GF-D8 (cell line): ENCODE measurements around the gene USP54.
"Not testable (repeated sequence)": the region's sequence is repeated elsewhere in the genome, so short reads cannot be mapped to it uniquely, and the experiment has no call there.

Source experiments
- DNase-seq: peaks from one replicate; lab custom pipeline; 2025; lab: John Stamatoyannopoulos, UW

USP54 gene

GRCh38 chr10:73589563-73590126 is 1.5 kb downstream of the USP54 start:
- no peak for DNase-seq

- no peak for DNase-seq
Observed at GRCh38 chr10:73588656-73589055, 2.5 kb downstream of the USP54 start.

- DNase-seq = peak; percentile 92
Observed at GRCh38 chr10:73586583-73586984, 4.6 kb downstream of the USP54 start.

DNA sequence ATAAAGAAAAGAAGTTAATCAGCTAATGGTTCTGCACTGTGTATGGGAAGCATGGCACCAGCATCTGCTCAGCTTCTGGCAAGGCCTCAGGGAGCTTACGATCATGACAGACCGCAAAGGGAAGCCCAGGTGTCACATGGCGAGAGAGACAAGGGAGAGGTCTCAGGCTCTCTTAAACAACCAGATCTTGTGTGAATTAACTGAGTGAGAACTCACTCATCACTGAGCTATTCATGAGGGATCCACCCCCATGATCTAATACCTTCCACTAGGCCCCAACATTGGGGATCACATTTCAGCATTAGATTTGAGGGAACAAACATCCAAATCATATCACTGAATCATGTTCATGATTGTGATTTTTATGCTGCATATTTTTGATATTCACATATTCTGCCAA is 5.8 kb downstream of the USP54 start:
- DNase-seq = no peak

DNA sequence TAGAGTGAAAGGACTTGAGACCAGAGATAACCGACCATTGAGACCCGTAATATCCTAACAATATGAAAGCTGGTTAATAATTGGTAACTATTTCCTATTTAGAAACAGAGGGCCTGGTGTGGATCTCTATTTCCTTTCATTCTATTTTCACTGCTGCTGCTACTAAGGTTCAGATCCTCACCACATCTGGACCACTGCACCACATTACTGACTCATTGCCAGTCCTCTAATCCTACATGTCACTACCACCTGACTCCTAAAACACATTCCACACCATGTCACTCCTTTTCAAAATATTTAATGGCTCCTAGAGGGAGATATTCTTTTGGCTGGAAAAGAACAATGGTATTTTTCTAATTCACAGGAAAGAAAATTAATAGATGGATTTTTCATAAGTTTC is 6.4 kb downstream of the USP54 start:
- DNase-seq = no peak

DNA sequence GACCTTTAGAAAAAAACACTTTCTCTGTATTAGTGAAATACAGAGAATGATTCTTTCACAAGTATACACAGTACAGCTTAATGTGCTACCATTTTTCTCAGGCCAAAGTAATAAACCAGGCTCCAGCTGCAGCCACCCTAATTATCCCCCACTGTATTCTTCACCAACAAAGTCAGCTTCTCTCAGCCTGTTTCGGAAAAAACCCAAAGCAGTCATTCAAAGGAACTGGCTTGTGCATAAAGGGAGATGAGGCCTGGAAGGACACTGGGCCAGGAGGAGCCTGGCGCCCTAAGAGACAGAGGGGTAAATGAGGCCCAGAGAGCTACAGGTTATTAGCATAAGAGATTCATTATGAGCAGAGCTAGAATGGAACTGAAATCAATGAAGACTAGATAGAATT is 9.2 kb downstream of the USP54 start:
- no peak for DNase-seq

DNA sequence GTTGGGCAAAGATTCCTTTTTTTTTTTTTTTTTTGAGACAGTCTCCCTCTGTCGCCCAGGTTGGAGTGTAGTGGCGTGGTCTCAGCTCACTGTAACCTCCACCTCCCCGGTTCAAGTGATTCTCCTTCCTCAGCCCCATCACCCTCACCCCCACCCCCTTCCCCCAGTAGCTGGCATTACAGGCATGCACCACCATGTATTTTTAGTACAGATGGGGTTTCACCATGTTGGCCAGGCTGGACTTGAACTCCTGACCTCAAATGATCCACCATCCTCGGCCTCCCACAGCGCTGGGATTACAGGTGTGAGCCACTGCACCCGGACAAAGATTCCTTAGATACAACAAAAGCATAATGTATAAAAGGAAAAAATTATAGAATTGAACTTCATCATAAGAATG is 12.2 kb downstream of the USP54 start:
- not testable (repeated sequence) for DNase-seq

DNA sequence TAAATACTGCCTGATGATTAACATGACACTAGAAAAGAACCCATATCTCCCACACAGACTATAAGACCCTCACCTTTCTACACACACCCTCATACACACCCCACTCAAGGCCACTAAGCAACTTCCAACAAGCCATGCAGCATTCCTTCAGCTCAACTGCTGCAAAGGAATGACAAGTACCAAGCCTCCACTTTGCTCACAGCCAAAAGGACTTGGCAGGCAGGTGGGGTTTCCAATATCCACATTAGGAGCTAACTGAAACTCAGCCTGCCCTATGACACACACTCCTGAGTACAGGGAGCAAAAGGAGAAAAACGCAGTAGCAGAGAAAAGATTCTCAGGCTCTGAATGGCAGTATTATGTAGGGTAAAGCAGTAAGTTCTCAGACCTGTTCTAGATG is 13.4 kb downstream of the USP54 start:
- DNase-seq = no peak

- DNase-seq = no peak
Observed at GRCh38 chr10:73576890-73577591, 14.1 kb downstream of the USP54 start.

DNA sequence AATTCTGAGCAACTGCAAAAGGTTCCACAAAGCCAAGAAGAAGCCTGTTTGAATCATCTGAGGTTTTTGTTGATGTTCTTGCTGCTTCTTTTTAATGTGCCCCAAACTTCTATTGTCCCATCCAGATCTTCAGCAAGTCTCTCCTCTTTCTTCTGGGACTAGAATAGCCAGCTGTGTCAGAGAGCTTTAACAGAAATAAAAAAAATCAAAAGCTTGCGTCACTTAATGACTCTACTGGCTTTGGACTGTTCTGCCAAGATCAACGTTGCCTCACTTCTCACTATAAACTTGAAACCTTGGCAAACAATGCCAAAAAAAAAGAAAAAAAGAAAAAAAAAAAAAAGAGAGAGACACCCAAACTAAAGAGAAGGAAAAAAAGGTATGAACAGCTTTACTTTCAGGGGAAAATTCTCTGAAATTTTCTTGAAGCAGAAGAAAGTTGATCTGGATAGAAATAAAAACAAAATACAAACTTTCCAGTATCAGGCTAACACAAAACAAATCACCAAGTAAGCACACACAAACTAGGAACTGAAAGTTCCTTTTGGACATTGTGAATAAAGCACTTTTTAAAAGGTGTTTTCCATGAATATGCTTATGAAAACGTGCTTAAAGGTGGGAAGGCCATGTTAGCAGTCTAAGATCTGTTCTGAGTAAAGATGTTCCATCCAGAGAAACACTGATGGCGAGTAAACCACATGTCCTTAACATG is 14.8 kb downstream of the USP54 start:
- peak; percentile 67 for DNase-seq

- not testable (repeated sequence) for DNase-seq
Observed at GRCh38 chr10:73567025-73567424, 24.1 kb downstream of the USP54 start.

DNA sequence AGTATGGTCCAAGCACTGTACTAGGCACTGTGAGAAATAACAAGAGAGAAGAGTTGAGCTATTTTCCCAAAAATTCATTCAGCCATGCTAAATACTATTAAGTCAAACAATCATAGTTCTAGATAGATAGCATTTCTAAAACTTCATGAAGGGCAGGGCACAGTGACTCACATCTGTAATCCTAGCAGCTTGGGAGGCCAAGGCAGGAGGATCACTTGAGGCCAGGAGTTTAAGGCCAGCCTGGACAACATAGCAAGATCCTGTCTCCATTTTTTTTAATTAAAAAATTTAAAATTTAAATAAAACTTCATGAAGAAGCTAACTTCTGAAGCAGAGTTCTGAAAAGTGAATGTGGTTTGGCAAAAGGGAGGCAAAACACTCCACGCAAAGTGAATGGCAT is 29.9 kb downstream of the USP54 start:
- no peak for DNase-seq

DNA sequence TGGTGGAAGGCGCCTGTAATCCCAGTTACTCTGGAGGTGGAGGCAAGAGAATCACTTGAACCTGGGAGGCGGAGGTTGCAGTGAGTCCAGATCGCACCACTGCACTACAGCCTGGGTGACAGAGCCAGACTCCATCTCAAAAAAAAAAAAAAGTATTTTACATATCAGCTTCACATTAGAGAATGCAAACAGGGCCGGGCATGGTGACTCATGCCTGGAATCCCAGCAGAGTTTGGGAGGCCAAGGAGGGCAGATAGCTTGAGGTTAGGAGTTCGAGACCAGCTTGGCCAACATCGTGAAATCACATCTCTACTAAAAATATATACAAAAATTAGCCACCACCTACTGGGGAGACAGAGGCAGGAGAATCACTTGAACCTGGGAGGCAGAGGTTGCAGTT is 31.6 kb downstream of the USP54 start:
- no peak for DNase-seq

DNA sequence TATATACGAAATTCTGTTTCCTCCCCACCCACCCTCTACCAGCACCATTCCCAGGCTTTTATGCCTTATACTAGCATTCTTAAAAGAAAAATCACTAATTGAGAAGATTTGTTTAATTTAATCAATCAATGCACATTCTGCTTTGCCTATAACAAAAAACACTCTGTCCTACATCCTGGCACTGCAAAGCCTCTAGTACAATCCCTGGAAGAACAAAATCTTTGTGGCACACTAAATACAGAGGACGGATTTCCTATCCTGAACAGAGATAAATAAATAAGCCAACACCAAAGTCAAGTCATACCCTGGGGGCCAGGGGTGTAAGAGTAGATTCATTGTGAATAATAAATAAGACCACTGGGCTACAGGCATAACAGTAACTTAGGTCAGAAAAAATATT is 34.3 kb downstream of the USP54 start:
- DNase-seq = no peak

DNA sequence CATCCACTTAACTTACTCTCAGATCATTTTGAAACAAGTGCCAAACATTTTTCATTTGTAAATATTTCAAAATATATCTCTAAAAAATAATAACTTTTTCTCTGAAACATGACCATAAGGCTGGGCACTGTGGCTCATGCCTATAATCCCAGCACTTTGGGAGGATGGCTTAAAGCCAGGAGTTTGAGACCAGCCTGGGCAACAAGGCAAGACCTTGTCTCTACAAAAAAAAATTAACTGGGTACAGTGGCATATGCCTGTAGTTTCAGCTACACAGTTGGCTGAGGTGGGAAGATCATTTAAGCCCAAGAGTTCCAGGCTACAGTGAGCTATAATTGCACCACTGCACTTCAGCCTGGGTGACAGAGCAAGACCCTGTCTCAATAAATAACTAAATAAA is 36.4 kb downstream of the USP54 start:
- no peak for DNase-seq

DNA sequence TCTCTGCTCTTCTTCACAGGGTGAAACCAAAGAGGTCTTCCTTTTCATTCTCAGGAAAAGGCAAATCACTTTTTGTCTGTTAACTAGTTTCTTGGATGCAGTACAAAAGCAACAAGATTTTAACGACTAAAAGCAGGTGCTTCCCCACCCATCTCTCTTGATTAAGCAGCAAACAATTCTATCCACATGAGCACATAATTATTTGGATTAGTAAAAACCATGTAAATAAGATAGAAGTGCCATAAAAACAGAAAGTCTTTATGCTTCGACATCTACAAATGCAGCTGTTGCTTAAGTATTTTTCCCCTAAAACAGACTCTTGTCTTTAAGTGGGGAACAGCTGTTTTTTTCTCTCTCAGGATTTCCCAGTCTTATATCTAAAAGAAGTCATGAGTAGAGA is 37.4 kb downstream of the USP54 start:
- no peak for DNase-seq

DNA sequence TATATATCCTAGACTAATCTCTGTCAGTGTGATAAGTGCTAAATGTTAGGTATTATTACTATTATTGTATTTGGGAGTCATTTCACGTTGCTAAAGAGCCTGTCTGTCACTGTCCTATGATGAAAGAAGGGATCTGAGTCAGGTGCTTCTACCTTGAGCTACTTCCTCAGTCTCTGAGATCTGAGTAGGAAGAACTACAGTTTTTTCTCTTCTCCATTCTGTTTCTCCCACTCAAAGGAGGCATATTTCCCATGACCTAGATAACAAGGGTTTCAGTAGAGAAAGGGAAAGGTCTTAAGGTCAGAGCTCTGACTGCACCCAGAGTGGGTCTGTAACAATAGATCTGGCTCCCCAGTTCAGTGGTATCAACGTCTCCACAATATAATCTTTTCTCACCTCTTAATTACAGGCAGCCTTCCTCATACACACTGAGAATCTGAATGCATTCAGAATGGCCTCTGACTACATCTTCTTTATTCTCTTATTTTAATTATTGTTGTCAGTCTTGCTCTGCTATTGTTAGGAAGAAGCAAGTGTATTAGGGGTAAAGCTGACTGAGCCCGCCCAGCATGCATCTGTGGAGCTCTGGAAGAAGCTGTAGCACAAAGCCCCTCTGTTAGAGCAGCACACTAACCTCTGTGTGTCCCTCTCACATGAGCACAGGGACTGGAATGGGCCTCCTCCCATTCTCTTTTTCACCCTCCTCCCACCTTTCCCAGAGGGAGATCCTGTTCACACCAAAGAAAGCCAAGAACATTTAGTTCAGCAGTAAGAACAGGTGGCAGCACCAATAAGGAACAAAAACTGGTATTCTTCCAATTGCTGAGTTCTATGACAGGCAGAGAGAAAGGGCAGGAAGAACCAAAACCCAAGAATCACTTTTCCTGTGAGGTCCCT is 38.1 kb downstream of the USP54 start:
- DNase-seq = no peak

GRCh38 chr10:73551515-73551914 is 39.6 kb downstream of the USP54 start:
- DNase-seq = no peak

- no peak for DNase-seq
Observed at GRCh38 chr10:73545357-73545756, 45.8 kb downstream of the USP54 start.

DNA sequence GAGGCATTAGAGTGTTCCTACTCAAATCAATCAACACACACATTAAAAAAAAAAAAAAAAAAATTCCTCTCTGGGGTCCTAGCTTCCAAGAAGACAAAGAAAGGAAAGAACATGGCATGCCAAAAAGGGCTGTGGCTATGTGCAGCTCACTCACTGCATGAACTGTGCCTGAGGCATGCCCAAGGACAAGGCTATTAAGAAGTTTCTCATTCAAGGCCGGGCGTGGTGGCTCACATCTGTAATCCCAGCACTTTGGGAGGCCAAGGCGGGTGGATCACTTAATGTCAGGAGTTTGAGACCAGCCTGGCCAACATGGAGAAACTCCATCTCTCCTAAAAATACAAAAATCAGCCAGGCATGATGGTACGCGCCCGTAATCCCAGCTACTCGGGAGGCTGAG is 53.4 kb downstream of the USP54 start:
- DNase-seq = no peak

- peak; percentile 75 for DNase-seq
Observed at GRCh38 chr10:73537288-73537687, 53.9 kb downstream of the USP54 start.

DNA sequence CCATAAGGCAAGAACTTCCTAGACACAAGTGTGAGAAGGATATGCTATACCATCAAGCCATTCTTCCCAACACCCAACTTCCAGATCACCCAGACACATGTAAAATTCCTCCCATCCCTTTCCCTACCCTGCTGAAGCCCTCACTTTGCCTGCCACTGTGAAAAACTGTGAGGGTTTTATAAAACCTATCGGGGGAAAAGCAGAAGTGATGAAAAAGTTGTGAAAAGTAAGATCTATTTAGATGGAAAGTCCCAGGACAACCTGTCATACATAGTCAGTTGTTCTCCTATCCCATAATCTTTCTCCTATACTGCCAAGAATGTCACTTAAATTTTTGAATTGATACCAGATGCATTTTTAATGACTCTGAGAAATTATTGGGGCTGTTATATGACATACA is 56.3 kb downstream of the USP54 start:
- DNase-seq = no peak
